Measurements from ENCODE around the gene FRMPD1.

The FRMPD1 gene

GRCh38 chr9:37769995-37770394, 119.2 kb downstream of the FRMPD1 start:
- Histone ChIP-seq H3K27me3 (ENCODE audit: insufficient read depth, low read length) (no peaks in the 10 kb centered on the region), H4K20me1 (ENCODE audit: insufficient read depth, low read length) (no peaks in the 10 kb centered on the region), H3K9ac (ENCODE audit: low read length) (no peak overlapping the region), H3K36me3 (ENCODE audit: insufficient read depth, low read length) (peaks cover 50% of the 10 kb centered on the region), H3K27ac (ENCODE audit: low read depth, low read length, poor library complexity, severe bottlenecking) (no peak overlapping the region), H3F3A (ENCODE audit: insufficient read depth, low read length) (no peaks in the 10 kb centered on the region), H2AFZ (ENCODE audit: low read length) (no peak overlapping the region), H3K4me1 (ENCODE audit: insufficient read depth, low read length, severe bottlenecking) (no peaks in the 10 kb centered on the region), H3K79me2 (ENCODE audit: insufficient read depth, low read length) (no peaks in the 10 kb centered on the region), H3K4me3 (ENCODE audit: low read depth, low read length, poor library complexity, severe bottlenecking) (no peak overlapping the region), H3K9me2 (ENCODE audit: low read depth, low read length) (no peaks in the 10 kb centered on the region), H3K4me2 (ENCODE audit: low read length) (no peak overlapping the region), H3K9me3 (ENCODE audit: low read length) (no peaks in the 10 kb centered on the region)
- no peak for TF ChIP-seq EZH2 (IDR thresholded peaks at IDR 0.05; ENCODE audit: borderline replicate concordance, low read length)
- no peak for TF ChIP-seq CTCF (IDR thresholded peaks at IDR 0.05; ENCODE audit: low read length)

- no peak overlapping the region for H2AFZ ChIP-seq (ENCODE audit: low read length)
- peaks cover 83% of the 10 kb centered on the region for H3K36me3 ChIP-seq (ENCODE audit: insufficient read depth, low read length)
- no peak overlapping the region for H3K9ac ChIP-seq (ENCODE audit: low read length)
- H4K20me1 ChIP-seq (ENCODE audit: insufficient read depth, low read length) = no peaks in the 10 kb centered on the region
- H3K9me2 ChIP-seq (ENCODE audit: low read depth, low read length) = no peaks in the 10 kb centered on the region
- H3K4me1 ChIP-seq (ENCODE audit: insufficient read depth, low read length, severe bottlenecking) = no peaks in the 10 kb centered on the region
- no peaks in the 10 kb centered on the region for H3K9me3 ChIP-seq (ENCODE audit: low read length)
- TF ChIP-seq CTCF (IDR thresholded peaks at IDR 0.05; ENCODE audit: low read length) (no peak), EZH2 (IDR thresholded peaks at IDR 0.05; ENCODE audit: borderline replicate concordance, low read length) (no peak)
- no peak overlapping the region for H3K4me2 ChIP-seq (ENCODE audit: low read length)
- no peak overlapping the region for H3K27ac ChIP-seq (ENCODE audit: low read depth, low read length, poor library complexity, severe bottlenecking)
- H3K27me3 ChIP-seq (ENCODE audit: insufficient read depth, low read length) = no peaks in the 10 kb centered on the region
- H3K4me3 ChIP-seq (ENCODE audit: low read depth, low read length, poor library complexity, severe bottlenecking) = no peak overlapping the region
- H3F3A ChIP-seq (ENCODE audit: insufficient read depth, low read length) = no peaks in the 10 kb centered on the region
- no peaks in the 10 kb centered on the region for H3K79me2 ChIP-seq (ENCODE audit: insufficient read depth, low read length)
Measured at GRCh38 chr9:37775216-37775919, 124.6 kb downstream of the FRMPD1 start.

GRCh38 chr9:37776328-37776727, 125.6 kb downstream of the FRMPD1 start:
- Histone ChIP-seq H3K79me2 (ENCODE audit: insufficient read depth, low read length) (no peaks in the 10 kb centered on the region), H3K9ac (ENCODE audit: low read length) (no peak overlapping the region), H3K9me2 (ENCODE audit: low read depth, low read length) (no peaks in the 10 kb centered on the region), H3K4me2 (ENCODE audit: low read length) (no peak overlapping the region), H2AFZ (ENCODE audit: low read length) (no peak overlapping the region), H3F3A (ENCODE audit: insufficient read depth, low read length) (no peaks in the 10 kb centered on the region), H3K9me3 (ENCODE audit: low read length) (no peaks in the 10 kb centered on the region), H4K20me1 (ENCODE audit: insufficient read depth, low read length) (no peaks in the 10 kb centered on the region), H3K27me3 (ENCODE audit: insufficient read depth, low read length) (no peaks in the 10 kb centered on the region), H3K4me1 (ENCODE audit: insufficient read depth, low read length, severe bottlenecking) (no peaks in the 10 kb centered on the region), H3K36me3 (ENCODE audit: insufficient read depth, low read length) (peaks cover 87% of the 10 kb centered on the region), H3K4me3 (ENCODE audit: low read depth, low read length, poor library complexity, severe bottlenecking) (no peak overlapping the region), H3K27ac (ENCODE audit: low read depth, low read length, poor library complexity, severe bottlenecking) (no peak overlapping the region)
- TF ChIP-seq CTCF (IDR thresholded peaks at IDR 0.05; ENCODE audit: low read length) (no peak), EZH2 (IDR thresholded peaks at IDR 0.05; ENCODE audit: borderline replicate concordance, low read length) (no peak)

All from OCI-LY1 (cell line).